Coronary artery (tissue), 2 donors: Measurements from ENCODE around the gene SELENOW.
"Not testable (repeated sequence)": the region's sequence is repeated elsewhere in the genome, so short reads cannot be mapped to it uniquely, and the experiment has no call there.

Experiments
- DNase-seq: peaks from one replicate; pipeline ENCODE4 v3.0.0-alpha.2; 2017; ENCODE audit warnings: low spot score
- H3K27ac ChIP-seq, 2 donors: fragments of 200-600 bp; sonication (generic); one replicate each; pipeline ENCODE4 v1.5.1; 2016 to 2019
- H3K4me3 ChIP-seq: fragments of 200-600 bp; sonication (generic); 2 replicates; pipeline ENCODE4 v1.5.1; 2016; ENCODE audit warnings: mild to moderate bottlenecking, moderate library complexity
- TF ChIP-seq, protein P1 (sequence below): fragments of 200-600 bp; sonication (generic); IDR thresholded peaks from one replicate; pipeline ENCODE4 v1.5.1; 2019; ENCODE audit warnings: antibody characterized with exemption

The SELENOW gene

GRCh38 chr19:47776568-47776967 is 1.9 kb upstream of the SELENOW start:
- TF ChIP-seq, protein P1, sequence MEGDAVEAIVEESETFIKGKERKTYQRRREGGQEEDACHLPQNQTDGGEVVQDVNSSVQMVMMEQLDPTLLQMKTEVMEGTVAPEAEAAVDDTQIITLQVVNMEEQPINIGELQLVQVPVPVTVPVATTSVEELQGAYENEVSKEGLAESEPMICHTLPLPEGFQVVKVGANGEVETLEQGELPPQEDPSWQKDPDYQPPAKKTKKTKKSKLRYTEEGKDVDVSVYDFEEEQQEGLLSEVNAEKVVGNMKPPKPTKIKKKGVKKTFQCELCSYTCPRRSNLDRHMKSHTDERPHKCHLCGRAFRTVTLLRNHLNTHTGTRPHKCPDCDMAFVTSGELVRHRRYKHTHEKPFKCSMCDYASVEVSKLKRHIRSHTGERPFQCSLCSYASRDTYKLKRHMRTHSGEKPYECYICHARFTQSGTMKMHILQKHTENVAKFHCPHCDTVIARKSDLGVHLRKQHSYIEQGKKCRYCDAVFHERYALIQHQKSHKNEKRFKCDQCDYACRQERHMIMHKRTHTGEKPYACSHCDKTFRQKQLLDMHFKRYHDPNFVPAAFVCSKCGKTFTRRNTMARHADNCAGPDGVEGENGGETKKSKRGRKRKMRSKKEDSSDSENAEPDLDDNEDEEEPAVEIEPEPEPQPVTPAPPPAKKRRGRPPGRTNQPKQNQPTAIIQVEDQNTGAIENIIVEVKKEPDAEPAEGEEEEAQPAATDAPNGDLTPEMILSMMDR: no peak
- Histone ChIP-seq H3K27ac (no peak overlapping the region), H3K4me3 (no peak overlapping the region)
- no peak for DNase-seq

- not testable (repeated sequence) for DNase-seq
- Histone ChIP-seq H3K4me3 (peak overlapping the region; percentile 89), H3K27ac (peak overlapping the region; percentile 99)
Measured at GRCh38 chr19:47777245-47778048, 1.1 kb upstream of the SELENOW start.

DNA sequence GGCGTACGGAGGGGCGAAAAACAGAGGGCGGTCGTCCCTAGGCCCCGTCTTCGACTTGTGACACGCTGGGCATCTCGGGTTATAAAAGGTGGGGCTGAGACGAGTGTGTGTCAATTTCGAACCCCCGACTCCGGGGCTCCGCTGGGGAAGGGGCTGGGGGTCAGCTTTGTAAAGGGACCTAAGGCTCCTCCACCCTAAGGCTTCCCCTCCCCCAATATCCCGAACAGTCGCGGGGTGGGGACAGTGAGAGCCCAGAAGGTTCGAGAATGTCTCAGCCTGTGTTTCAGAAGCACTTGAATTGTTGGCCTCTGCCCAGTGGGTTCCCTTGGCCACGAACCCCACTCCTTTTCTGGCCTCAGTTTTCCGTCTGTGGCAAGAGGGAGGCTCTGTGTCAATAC is 450 bp downstream of the SELENOW start:
- Histone ChIP-seq H3K4me3 (peak overlapping the region; percentile 89), H3K27ac (peak overlapping the region; percentile 99)
- no peak for DNase-seq
- TF ChIP-seq, protein P1: no peak

DNA sequence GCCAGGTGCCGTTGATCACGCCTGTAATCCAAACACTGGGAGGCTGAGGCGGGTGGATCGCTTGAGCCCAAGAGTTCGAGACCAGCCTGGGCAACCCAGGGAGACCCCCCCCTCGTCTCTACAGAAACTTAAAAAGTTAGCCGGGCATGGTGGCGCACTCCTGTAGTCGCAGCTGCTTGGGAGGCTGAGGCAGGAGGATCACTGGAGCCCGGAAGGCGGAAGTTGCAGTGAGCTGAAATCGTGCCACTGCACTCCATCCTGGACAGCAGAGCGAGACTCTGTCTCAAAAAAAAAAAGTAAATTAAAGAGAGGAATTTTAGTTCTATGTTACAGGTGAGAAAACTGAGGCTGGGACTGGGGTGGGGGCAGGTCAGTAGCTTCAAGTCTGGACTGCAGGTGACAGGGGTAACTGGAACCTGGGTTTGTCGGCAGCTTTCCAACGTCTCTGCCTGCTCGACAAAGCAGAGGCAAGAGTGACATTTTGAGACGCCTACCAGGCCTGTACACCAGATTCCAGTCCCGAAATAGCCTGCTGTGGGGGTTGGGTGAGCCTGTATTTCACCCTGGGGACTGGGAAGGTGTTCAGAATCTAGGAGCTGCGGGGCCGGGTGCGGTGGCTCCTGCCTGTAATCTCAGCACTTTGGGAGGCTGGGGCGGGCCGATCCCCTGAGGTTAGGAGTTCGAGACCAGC is 1.2 kb downstream of the SELENOW start:
- Histone ChIP-seq H3K4me3 (peak overlapping the region; percentile 89), H3K27ac (peak overlapping the region; percentile 99)
- peak; percentile 84 for DNase-seq
- TF ChIP-seq, protein P1: no peak

DNA sequence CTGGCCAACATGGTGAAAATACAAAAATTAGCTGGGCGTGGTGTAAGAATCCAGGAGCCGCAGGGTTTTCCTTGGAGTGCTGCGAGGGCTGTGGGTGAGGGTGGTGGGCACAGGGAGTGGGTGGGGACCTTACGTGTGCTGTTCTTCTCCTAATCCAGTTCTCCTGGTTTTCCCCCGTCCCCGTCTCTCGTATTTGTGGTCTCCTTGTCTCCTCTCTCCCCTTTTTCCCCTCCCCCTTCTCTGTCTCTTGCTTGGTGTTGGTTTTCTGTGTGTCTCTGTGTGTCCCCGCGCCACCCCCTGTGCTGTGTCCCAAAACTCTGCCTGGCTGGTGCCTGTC is 1.7 kb downstream of the SELENOW start:
- TF ChIP-seq, protein P1: no peak
- DNase-seq: no peak
- Histone ChIP-seq H3K4me3 (peak overlapping the region; percentile 89), H3K27ac (peak overlapping the region; percentile 99)

DNA sequence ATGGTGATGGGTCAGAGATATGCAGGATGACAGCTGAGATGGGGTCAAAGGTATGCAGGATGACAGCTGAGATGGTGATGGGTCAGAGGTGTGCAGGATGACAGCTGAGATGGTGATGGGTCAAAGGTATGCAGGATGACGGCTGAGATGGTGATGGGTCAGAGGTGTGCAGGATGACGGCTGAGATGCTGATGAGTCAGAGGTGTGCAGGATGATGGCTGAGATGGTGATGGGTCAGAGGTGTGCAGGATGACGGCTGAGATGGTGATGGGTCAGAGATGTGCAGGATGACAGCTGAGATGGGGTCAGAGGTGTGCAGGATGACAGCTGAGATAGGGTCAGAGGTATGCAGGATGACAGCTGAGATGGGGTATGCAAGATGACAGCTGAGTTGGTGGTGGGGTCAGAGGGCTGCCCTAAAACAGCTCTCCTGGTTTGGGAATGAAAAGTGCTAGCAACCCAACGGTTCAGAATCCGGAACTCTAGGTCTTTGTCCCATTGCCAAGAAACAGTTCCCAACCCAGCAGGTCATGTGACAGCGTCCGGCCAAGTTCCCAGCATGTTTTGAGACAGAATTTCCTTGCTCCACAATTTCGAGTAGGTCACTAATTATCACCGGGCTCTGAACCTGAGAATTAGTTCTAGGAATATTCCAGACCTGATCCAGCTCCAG is 3.2 kb downstream of the SELENOW start:
- Histone ChIP-seq H3K27ac (peak overlapping the region; percentile 99), H3K4me3 (peak overlapping the region; percentile 89)
- TF ChIP-seq, protein P1: no peak
- no peak for DNase-seq

DNA sequence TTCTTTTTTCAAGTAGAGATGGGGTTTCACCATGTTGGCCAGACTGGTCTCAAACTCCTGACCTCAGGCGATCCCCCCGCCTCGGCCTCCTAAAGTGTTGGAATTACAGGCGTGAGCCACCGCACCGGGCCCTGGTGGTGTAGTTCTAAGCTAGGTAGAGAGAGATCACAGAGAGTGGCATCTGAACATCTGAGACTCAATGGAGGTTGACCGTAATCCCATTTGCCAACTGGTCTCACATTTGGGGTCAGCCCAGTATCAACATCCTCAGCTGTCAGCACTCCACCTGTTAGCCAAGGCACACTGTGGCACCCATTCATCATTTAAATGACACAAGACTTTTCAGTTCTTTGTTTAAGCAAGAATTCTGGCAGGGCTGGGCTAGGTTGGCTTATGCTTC is 8.1 kb downstream of the SELENOW start:
- DNase-seq: no peak
- H3K27ac ChIP-seq: no peak overlapping the region

GRCh38 chr19:47787307-47787706 is 8.8 kb downstream of the SELENOW start:
- not testable (repeated sequence) for DNase-seq, H3K4me3 ChIP-seq
- H3K27ac ChIP-seq: peak overlapping the region in 1 of 2 donors; percentile 7

More for the DNA sequence above, 8.1 kb downstream of the SELENOW start:
- TF ChIP-seq, protein P1: no peak
- H3K4me3 ChIP-seq: no peak overlapping the region

- not testable (repeated sequence) for H3K4me3 ChIP-seq, DNase-seq, H3K27ac ChIP-seq
Measured at GRCh38 chr19:47789811-47790210, 11.3 kb downstream of the SELENOW start.
